GDM1 (cell line): ENCODE results near the gene RAD18.

ENCODE experiments used
- DNase-seq: peaks from one replicate; lab custom pipeline; 2025; lab: John Stamatoyannopoulos, UW

RAD18 gene

DNA sequence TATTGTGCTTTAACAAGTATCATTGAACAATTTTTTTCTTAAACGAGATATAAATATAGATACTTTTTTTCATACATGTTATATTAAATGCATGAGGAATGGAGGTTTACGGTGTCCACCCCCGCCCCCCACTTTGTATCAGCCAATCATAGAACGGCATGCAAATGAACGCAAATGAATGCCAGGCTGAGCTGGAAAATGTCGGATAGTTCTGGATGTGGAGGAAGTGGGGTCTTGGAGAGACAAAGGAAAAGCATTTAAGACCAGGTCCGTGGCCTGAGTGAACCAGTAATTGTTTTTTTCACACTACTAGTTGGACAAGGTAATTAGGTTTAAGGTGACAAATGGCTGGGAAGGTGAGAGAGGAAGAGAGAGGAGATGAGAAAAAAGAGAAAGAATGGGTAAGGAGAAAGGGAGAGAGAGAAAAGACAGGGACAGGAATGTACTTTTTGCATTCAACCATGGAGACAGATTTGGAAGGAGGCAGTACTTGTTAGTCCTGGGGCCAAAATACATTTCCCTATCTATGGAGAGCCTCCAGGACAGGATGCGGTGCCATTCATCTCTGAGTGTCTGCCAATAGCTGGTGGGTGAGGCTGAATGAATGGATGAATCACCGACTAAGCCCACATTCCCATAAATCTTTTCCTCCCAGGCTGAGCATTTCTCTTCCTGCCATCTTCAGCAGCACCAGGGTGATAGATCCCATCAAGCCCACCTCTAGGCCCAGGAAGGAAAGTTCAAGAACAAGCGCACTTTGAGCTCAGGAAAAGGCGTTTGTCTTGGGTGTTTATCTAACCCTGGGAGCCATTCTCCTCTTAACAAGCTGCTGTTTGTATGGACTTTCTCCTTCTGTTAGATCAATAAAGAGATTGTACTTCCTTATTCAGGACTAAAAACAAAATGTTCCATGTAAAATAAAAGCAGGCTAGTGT, 1.4 kb upstream of the RAD18 start:
- DNase-seq, result no peak

- DNase-seq, result no peak
Measured at GRCh38 chr3:8962226-8962861, 928 bp downstream of the RAD18 start.

DNA sequence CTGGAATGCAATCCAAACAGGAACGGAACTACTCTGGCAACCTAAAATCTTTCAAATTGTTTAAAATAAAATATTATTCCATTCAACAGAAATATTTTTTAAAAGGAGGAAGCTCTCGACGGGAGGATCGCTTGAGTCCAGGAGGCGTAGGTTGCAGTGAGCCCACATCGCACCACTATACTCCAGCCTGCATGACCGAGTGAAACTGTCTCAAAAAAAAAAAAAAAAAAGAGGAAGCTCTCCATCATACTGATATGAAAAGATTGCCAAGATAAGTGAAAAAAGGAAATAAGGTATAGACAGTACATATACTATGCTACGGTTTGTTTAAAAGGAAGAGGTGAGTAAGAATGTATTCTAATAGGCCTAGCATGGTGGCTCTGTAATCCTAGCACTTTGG, 3.6 kb downstream of the RAD18 start:
- no peak for DNase-seq

GRCh38 chr3:8954938-8955763, 8.1 kb downstream of the RAD18 start:
- no peak for DNase-seq

- no peak for DNase-seq
Measured at GRCh38 chr3:8953313-8953712, 10.0 kb downstream of the RAD18 start.

GRCh38 chr3:8952130-8952529, 11.1 kb downstream of the RAD18 start:
- no peak for DNase-seq

- DNase-seq, result no peak
Measured at GRCh38 chr3:8945890-8946600, 17.2 kb downstream of the RAD18 start.

DNA sequence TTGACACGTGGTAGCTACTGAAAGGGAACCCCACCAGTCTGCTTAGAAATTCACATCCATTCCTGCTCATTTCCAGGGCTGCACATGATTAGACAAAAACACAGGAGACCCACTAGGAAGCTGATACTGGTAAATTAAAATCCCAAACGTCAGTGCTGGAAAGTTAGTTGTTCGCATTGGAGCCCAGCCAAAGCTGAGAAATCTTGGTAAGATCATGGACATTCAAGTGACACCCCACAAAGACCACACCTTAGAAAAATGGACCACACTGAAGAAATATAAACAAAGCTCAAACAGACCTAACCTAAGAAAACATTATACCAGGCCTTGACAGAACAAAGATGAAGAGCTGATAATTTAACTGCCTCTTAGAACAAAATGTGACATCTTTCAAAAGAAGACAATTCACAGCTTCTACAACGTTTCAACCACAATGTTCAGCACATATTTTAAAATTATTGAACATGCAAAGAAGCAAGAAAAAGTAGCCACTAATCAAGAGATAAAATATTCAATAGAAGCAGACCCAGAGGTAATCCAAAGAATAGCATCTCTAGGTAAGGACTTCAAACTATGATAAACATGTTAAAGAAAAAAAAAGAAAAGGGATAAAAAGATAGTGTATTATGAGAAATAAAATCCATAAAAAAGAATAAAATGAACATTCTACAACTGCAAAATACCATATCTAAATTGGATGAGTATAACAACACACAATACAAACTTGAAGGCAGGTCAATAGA, 20.4 kb downstream of the RAD18 start:
- no peak for DNase-seq

DNA sequence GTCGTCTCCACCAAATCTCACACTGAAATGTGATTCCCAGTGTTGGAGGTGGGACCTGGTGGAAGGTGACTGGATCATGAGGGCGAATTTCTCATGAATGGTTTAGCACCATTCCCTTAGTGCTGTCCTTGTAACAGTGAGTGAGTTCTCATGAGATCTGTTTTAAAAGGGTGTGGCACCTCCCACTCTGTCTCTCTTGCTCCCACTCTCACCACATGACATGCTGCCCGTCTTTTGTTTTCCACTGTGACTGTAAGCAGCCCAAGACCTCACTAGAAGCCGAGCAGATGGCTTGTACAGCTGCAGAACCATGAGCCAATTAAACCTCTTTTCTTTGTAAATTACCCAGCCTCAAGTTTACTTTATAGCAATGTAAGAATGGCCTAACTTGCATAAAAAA, 21.2 kb downstream of the RAD18 start:
- DNase-seq, result no peak

- DNase-seq, result no peak
Measured at GRCh38 chr3:8938021-8938420, 25.3 kb downstream of the RAD18 start.

DNA sequence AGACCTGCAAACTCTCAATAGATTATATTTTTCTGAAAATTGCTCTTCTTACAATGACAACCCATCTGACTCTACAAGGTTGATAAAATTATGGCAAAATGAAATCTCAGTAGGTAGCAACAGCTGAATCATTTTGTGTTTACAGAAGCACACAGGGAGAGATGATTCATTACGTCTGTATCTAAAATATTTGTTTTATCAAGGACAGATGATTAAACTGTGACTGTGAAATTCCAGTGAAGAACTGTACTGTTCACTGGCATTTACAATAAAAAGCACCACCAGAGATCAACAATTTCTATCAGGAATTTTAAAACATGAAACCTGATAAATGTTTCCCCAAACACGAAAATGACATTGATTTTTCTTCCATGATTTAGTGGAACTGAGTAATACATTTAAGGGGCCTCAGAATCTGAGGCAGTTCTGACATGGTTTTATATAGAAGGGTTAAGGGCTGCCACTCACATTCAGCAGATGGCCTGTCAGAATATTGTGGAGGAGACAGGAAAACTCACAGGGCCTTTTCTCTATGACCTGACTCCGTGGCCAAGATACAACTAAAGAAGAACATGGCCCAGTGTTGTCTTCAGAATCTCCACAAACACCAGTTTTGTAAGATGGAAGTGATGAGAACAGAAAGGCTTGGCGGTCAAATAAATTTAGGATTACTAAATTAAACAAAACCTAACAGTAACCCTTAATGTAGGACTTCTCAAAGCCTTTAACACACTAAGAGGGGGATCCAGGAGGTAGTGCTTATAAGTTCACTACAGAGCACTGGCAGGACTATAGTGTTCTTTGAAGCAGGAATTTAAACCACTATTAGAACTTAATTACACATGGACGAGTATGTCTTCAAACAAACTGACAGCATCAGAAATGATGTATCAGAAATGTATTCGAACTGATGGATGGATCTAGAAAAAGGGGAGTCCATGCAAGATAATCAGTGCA, 25.9 kb downstream of the RAD18 start:
- DNase-seq, result no peak

DNA sequence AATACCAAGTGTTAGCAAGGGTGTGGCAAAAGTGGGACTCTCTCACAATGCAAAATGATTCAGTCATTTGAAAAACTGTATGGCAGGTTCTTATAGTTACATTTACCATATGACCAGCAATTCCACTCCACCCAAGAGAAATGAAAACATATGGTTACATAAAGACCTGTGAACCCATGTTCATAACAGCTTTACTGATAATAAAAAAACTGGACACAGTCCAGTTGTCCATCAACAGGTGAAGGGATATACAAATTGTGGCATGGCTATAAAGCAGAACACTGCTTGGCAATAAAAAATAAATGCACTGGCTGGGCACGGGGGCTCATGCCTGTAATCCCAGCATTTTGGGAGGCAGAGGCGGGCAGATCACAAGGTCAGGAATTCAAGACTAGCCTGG, 30.8 kb downstream of the RAD18 start:
- no peak for DNase-seq

DNA sequence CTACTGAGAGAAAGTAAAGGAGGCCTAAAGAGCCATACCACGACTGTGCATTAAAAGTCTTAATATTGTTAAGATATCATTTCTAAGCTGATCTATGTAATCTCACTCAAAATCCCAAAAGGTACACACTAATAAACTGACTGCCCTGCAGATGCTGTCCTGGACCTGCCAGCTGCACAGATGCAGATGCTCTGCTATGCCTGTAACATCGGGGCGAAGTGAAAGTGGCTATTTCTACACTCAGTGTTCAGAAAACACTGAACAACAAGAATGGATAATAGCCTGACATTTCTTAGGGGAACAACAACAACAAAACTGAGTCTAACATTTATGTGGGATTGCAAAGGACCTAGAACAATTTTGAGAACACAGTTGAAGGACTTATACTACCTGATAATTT, 31.9 kb downstream of the RAD18 start:
- no peak for DNase-seq

GRCh38 chr3:8929860-8930259, 33.4 kb downstream of the RAD18 start:
- DNase-seq, result no peak

DNA sequence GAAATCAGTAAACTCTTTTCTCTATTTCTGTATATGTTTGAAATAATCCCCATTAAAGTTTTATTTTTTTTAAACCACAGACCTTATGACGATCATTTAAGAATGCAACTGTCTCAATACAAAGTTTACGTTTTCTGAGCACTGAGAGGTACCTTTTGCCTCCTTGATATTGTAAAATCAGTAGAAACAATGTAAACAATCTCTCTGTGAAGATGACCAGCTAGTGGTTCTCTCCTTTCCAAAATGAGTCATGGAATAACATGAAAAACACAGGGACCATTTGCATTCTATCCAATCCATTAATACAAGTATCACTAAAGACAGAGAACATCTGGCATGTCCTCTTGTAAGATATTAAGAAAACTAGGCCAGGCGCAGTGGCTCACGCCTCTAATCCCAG, 48.8 kb downstream of the RAD18 start:
- no peak for DNase-seq

GRCh38 chr3:8911781-8912180, 51.5 kb downstream of the RAD18 start:
- no peak for DNase-seq

- DNase-seq, result no peak
Measured at GRCh38 chr3:8909160-8909559, 54.1 kb downstream of the RAD18 start.

GRCh38 chr3:8903191-8903590, 60.1 kb downstream of the RAD18 start:
- DNase-seq, result no peak

DNA sequence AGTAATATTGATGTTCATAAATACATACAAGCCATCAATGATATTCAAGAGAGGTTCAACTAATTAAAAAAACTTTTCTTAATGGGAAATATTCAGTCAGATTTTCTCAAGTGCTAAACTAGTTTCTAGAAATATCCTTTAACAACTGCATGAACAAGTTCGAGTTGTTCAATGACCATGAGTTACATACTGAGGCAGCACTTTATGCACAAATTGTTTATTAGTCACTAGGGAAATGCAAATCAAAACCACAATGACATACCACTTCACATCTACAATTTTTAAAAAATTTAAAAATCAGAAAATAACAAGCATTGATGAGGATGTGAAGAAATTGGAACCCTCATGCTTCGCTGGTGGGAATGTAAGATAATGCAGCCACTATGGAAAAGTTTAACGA, 62.4 kb downstream of the RAD18 start:
- no peak for DNase-seq

GRCh38 chr3:8899876-8900460, 63.3 kb downstream of the RAD18 start:
- no peak for DNase-seq
